CD8-positive, alpha-beta memory T cell (primary cell): Measurements from ENCODE around the gene SRGAP2C. TPM values are rescaled to one million over a fixed set of nuclear protein-coding genes. Genes with fewer than 3 reads are reported as not detected.
"Not testable (repeated sequence)": the region's sequence is repeated elsewhere in the genome, so short reads cannot be mapped to it uniquely, and the experiment has no call there.

Experiments used
- CTCF ChIA-PET: fragments of 350-600 bp; sonication (Branson Sonifier 250); formaldehyde crosslinking; loops from one replicate; lab custom pipeline; 2021; ENCODE audit warnings: antibody characterized with exemption; lab: Charles Lee
- POLR2A ChIA-PET: fragments of 350-600 bp; sonication (Branson Sonifier 250); formaldehyde crosslinking; loops from one replicate; lab custom pipeline; 2021; ENCODE audit warnings: antibody characterized with exemption; lab: Charles Lee
- DNase-seq, 5 donors: peaks; one replicate each; pipeline versions ENCODE4 v3.0.0 to v3.0.0-alpha.2; 2020 to 2022; ENCODE audit warnings: mixed read lengths in 1 of 5
- H3K27ac ChIP-seq: one replicate; pipeline ENCODE4 v1.7.0; 2013; ENCODE audit warnings: low read depth, mild to moderate bottlenecking, low read length, moderate library complexity
- H3K27me3 ChIP-seq: 2 replicates; pipeline ENCODE4 v1.7.0; 2013; ENCODE audit warnings: low read length, mild to moderate bottlenecking; ENCODE audit not compliant: insufficient read depth, poor library complexity, severe bottlenecking
- H3K36me3 ChIP-seq: 2 replicates; pipeline ENCODE4 v1.7.0; 2013; ENCODE audit warnings: mild to moderate bottlenecking, low read length, moderate library complexity; ENCODE audit not compliant: insufficient read depth
- H3K4me1 ChIP-seq: 2 replicates; pipeline ENCODE4 v1.7.0; 2013; ENCODE audit warnings: mild to moderate bottlenecking, low read length, moderate library complexity; ENCODE audit not compliant: insufficient read depth
- H3K4me3 ChIP-seq: 2 replicates; pipeline ENCODE4 v1.7.0; 2013; ENCODE audit warnings: mild to moderate bottlenecking, low read length
- H3K9me3 ChIP-seq: 2 replicates; pipeline ENCODE4 v1.7.0; 2013; ENCODE audit warnings: mild to moderate bottlenecking, low read length
- H3K27ac Mint-ChIP-seq, 8 donors: one replicate each; pipeline ENCODE4 v1.8.0; 2020 to 2021; ENCODE audit warnings: mixed read lengths in 8 of 8, mild to moderate bottlenecking in 6 of 8, inconsistent platforms in 3 of 8, moderate library complexity in 3 of 8
- H3K27me3 Mint-ChIP-seq, 2 donors: one replicate each; pipeline ENCODE4 v1.8.0; 2020 to 2021; ENCODE audit warnings: mixed read lengths in 2 of 2, mild to moderate bottlenecking in 1 of 2, moderate library complexity in 1 of 2
- H3K36me3 Mint-ChIP-seq, 3 donors: one replicate each; pipeline ENCODE4 v1.8.0; 2020 to 2021; ENCODE audit warnings: mixed read lengths in 3 of 3, inconsistent platforms in 1 of 3, mild to moderate bottlenecking in 1 of 3
- H3K4me1 Mint-ChIP-seq, 3 donors: one replicate each; pipeline ENCODE4 v1.8.0; 2020 to 2021; ENCODE audit warnings: mixed read lengths in 3 of 3, inconsistent platforms in 1 of 3, mild to moderate bottlenecking in 1 of 3
- H3K4me3 Mint-ChIP-seq, 7 donors: one replicate each; pipeline ENCODE4 v1.8.0; 2020 to 2021; ENCODE audit warnings: mixed read lengths in 7 of 7, mild to moderate bottlenecking in 6 of 7, moderate library complexity in 4 of 7, inconsistent platforms in 2 of 7
- H3K9me3 Mint-ChIP-seq, 5 donors: one replicate each; pipeline ENCODE4 v1.8.0; 2020 to 2022; ENCODE audit warnings: mixed read lengths in 5 of 5, mild to moderate bottlenecking in 3 of 5, moderate library complexity in 2 of 5, inconsistent platforms in 1 of 5
- polyA plus RNA-seq: library from polyadenylated mRNA; unstranded; fragments of 300-500 nt; fragmentation: Illumina TruSeq; gene quantifications from one replicate; pipeline ENCODE4 v1.2.3, GENCODE V29; 2021
- total RNA-seq, 2 experiments: library from RNA; stranded (reverse); gene quantifications; one replicate each; pipeline ENCODE4 v1.2.3, GENCODE V29; 2021

SRGAP2C gene
- total and polyA plus RNA-seq, 3 experiments from 2014 or later, result 2.5 to 18.1 (median 17.1) TPM

DNA sequence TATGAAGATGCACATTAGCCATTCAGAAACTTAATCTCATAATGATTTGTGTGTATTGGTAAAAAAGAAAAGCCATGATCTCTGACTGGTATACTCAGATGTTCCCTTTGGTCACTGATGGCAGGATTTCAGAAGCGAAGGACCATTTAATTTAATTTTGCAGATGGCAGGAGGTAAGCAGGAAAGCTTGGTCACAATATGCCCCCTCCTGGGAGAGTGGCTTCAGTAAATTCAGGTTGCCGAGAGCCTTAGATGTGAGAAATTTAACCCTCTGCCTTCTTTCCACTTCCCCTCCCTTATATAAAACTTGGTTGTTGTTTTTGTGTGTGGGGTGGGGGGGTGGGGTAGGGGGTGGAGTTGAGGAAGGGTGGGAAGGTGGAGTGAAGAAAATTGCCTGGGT, 72.9 kb downstream of the SRGAP2C start:
- H3K4me1 Mint-ChIP-seq, H3K4me3 ChIP-seq, CTCF ChIA-PET, H3K9me3 Mint-ChIP-seq, H3K9me3 ChIP-seq, H3K4me3 Mint-ChIP-seq, H3K4me1 ChIP-seq, H3K27ac ChIP-seq, POLR2A ChIA-PET, DNase-seq, H3K36me3 ChIP-seq, H3K27me3 ChIP-seq, H3K27me3 Mint-ChIP-seq, H3K36me3 Mint-ChIP-seq, H3K27ac Mint-ChIP-seq: not testable (repeated sequence)

DNA sequence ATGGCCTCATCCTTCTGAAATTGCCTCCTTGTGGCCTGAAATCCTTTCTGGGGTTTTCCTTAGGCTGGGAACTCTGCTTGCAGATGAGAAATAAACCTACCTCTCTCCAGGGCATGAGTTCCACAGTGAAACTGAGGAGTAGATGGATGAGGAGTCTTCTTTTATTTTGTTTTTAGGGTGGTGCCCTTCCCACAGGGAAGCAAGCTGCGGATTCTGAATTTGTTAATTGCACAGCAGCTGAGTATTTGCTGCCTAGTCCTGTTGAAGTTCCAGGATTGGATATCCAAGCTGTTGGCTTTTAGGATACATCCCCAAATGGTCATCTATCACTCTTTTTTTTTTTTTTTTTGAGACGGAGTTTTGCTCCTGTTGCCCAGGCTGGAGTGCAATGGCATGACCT, 73.4 kb downstream of the SRGAP2C start:
- CTCF ChIA-PET, H3K27me3 Mint-ChIP-seq, H3K27ac ChIP-seq, H3K27ac Mint-ChIP-seq, H3K36me3 Mint-ChIP-seq, DNase-seq, H3K4me3 Mint-ChIP-seq, H3K9me3 Mint-ChIP-seq, H3K4me3 ChIP-seq, H3K4me1 ChIP-seq, H3K4me1 Mint-ChIP-seq, H3K9me3 ChIP-seq, H3K36me3 ChIP-seq, POLR2A ChIA-PET, H3K27me3 ChIP-seq: not testable (repeated sequence)

DNA sequence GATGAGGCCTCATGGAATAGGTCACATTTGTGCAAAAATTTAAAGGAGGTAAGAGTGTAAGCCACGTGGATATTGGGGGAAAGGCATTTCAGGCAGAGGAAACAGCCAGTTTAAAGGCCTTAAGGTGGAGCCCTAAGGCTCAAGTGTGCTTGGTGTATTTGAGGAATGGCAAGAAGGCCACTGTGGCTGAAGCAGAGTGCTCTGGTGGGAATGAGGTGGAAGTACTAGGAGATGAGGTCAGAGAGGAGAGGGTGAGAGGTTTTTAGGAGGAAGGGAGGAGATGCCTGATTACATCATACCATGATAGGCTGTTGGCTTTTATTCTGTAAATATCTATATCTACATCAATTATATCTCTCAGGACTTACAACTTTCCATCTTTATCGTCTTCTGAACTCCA, 75.4 kb downstream of the SRGAP2C start:
- H3K36me3 Mint-ChIP-seq, H3K36me3 ChIP-seq, H3K27ac Mint-ChIP-seq, H3K27ac ChIP-seq, H3K4me3 Mint-ChIP-seq, H3K27me3 Mint-ChIP-seq, H3K27me3 ChIP-seq, POLR2A ChIA-PET, DNase-seq, H3K9me3 Mint-ChIP-seq, H3K9me3 ChIP-seq, H3K4me1 ChIP-seq, H3K4me3 ChIP-seq, CTCF ChIA-PET, H3K4me1 Mint-ChIP-seq: not testable (repeated sequence)

DNA sequence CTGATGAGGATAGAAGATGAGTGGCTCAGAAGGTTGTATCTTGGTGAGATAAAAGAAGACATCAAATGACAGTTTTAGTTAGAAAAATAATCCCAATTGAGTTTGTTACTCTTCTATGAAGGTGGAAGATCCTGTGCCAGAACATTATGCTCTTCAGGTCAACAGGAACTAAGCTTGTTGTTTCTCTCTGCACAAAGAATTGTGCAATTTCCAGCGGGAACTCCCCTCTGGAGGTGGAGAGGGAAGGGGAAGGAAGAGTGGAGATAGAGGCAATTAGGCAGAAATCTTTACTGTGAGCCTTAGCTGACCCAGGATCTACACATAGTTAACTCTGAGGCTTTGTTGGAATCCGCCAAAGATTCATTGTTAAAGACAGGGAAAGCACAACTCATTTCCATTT, 77.4 kb downstream of the SRGAP2C start:
- DNase-seq, POLR2A ChIA-PET, CTCF ChIA-PET, H3K27me3 Mint-ChIP-seq, H3K4me1 Mint-ChIP-seq, H3K9me3 ChIP-seq, H3K9me3 Mint-ChIP-seq, H3K27ac Mint-ChIP-seq, H3K36me3 ChIP-seq, H3K27me3 ChIP-seq, H3K4me3 ChIP-seq, H3K4me1 ChIP-seq, H3K4me3 Mint-ChIP-seq, H3K27ac ChIP-seq, H3K36me3 Mint-ChIP-seq: not testable (repeated sequence)

DNA sequence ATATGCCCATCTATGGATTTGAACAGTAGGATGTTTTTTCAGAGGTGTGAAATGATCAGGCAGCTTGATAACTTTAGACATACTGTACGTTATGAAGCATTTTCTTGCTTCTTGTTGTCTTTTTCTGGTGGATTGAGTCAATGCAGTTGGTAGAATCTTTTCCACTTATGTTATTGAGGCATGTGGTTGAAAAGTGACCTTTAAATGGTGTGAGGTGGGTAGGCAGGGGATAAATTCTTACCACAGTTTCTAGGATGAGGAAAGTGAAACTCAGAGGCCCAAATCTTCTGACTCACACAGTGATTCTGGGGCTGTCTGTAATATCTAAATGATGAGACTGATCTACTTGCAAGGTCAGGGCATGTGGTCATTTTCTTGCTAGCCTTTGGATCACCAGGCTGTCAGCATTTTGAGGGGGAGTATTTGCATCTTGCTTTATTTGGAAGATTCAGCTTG, 79.0 kb downstream of the SRGAP2C start:
- H3K27ac ChIP-seq, H3K4me1 Mint-ChIP-seq, H3K27me3 Mint-ChIP-seq, H3K27ac Mint-ChIP-seq, H3K36me3 Mint-ChIP-seq, H3K4me3 Mint-ChIP-seq, H3K36me3 ChIP-seq, H3K4me3 ChIP-seq, CTCF ChIA-PET, H3K9me3 Mint-ChIP-seq, H3K27me3 ChIP-seq, POLR2A ChIA-PET, H3K9me3 ChIP-seq, DNase-seq, H3K4me1 ChIP-seq: not testable (repeated sequence)

DNA sequence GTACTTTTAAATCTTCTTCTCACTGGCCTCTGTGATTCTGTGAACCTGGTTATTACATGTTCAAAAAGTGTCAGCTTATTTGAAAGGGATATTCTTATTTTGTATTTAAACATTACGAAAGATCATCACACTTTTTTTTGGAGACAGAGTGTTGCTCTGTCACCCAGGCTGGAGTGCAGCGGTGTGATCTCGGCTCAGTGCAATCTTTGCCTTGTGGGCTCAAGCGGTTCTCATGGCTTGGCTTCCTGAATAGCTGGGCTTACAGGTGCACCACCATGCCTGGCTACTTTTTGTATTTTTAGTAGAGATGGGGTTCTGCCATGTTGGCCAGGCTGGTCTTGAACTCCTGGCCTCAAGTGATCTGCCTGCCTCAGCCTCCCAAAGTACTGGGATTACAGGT, 82.3 kb downstream of the SRGAP2C start:
- POLR2A ChIA-PET, H3K4me1 Mint-ChIP-seq, DNase-seq, H3K27me3 ChIP-seq, H3K9me3 Mint-ChIP-seq, H3K27me3 Mint-ChIP-seq, H3K4me1 ChIP-seq, H3K36me3 Mint-ChIP-seq, CTCF ChIA-PET, H3K27ac Mint-ChIP-seq, H3K27ac ChIP-seq, H3K36me3 ChIP-seq, H3K4me3 ChIP-seq, H3K4me3 Mint-ChIP-seq, H3K9me3 ChIP-seq: not testable (repeated sequence)

DNA sequence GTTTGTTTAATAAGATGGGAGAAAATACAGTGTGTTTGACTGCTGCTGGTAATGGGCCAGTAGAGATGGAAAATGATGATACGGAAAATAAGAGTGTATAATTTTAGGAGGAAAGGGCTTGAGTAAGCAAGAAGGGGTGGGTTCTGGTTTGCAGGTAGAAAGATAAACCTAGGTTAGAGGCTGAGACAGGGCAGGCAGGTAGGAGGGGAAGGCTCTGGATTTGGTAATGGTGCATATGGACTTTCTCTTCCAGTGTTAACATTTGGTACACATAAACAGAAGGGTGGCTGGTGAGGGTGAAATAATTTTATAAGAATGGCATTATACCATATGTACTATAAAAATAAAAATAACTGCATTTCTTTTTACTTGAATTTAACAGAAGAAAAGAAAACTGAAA, 84.5 kb downstream of the SRGAP2C start:
- H3K4me1 Mint-ChIP-seq, H3K4me1 ChIP-seq, H3K9me3 Mint-ChIP-seq, H3K27me3 ChIP-seq, H3K9me3 ChIP-seq, H3K27me3 Mint-ChIP-seq, CTCF ChIA-PET, H3K27ac Mint-ChIP-seq, H3K36me3 ChIP-seq, H3K4me3 ChIP-seq, POLR2A ChIA-PET, H3K4me3 Mint-ChIP-seq, H3K27ac ChIP-seq, H3K36me3 Mint-ChIP-seq, DNase-seq: not testable (repeated sequence)

DNA sequence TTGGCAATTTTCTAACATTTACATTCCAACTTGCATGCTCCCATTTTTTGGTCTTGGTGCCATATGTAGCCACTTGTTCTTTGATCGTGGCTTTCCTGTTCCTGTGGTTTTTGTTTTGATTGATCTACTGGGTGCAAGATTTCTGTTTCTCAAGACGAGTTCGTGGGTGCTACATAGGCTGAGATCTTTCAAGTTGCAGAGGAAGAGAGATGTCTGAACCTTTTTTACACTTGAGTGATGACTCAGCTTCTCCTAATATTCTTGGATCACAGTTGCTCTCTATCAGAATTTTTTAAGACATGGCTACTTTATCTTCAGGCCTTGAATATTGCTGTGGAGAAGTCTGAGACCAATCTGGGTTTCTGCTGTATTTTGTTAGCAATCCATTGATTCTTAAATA, 85.2 kb downstream of the SRGAP2C start:
- POLR2A ChIA-PET, H3K27me3 Mint-ChIP-seq: not testable (repeated sequence)
- peak overlapping the region; percentile 13 to 91 (median 83) for H3K27ac Mint-ChIP-seq

DNA sequence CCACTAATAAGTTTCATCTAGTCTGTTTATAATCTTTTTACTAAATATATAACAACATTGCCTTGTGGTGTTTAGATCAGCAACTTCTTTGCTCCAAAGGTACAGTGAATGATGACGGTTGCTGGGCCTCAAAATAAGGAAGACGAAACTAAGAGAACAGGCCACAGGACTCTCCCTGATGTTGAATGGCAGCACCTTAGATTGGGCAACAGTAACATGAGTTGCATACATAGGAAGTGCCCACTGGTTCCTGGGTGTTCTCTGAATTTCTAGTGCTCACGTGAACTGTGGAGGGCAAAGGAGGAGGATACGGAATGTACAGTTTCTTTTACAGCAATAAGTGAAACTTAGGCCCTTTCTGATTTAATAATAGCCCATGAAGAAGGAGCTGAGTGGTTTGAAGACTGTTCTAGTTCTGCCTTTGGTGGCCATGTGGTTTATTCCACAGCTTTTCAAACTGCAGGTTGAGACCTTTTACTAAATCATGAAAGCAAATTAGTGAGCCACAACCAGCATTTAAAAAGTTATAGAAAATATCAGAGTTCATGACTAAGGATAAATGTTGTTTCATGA, 86.5 kb downstream of the SRGAP2C start:
- H3K27me3 ChIP-seq, H3K27ac ChIP-seq, H3K4me3 Mint-ChIP-seq, H3K36me3 Mint-ChIP-seq, H3K4me1 Mint-ChIP-seq, DNase-seq, H3K36me3 ChIP-seq, POLR2A ChIA-PET, H3K9me3 ChIP-seq, H3K27ac Mint-ChIP-seq, CTCF ChIA-PET, H3K9me3 Mint-ChIP-seq, H3K4me3 ChIP-seq, H3K27me3 Mint-ChIP-seq, H3K4me1 ChIP-seq: not testable (repeated sequence)

More for the DNA sequence above, 85.2 kb downstream of the SRGAP2C start:
- CTCF ChIA-PET, H3K36me3 Mint-ChIP-seq, H3K9me3 ChIP-seq, H3K36me3 ChIP-seq, H3K4me1 Mint-ChIP-seq, H3K4me1 ChIP-seq, H3K27ac ChIP-seq, H3K4me3 ChIP-seq, H3K9me3 Mint-ChIP-seq, H3K27me3 ChIP-seq: not testable (repeated sequence)
- H3K4me3 Mint-ChIP-seq, result peak overlapping the region; percentile 70 to 88 (median 85)
- DNase-seq, result peak in 1 of 5 donors; percentile 0
